HCT116 (cell line): ENCODE data around the gene C12orf75.

Experiments
- POLR2AphosphoS5 ChIP-seq: IDR thresholded peaks from 2 replicates; pipeline ENCODE4 v1.6.1; 2011; ENCODE audit warnings: mild to moderate bottlenecking, low read depth, low read length, moderate library complexity
- TCF7L2 ChIP-seq: IDR thresholded peaks from 2 replicates; pipeline ENCODE4 v1.7.0; 2011; ENCODE audit warnings: borderline replicate concordance, inconsistent platforms; ENCODE audit not compliant: insufficient read depth, insufficient read length; ENCODE audit errors: extremely low read depth

GRCh38 chr12:105384220-105384619 is 53.7 kb downstream of the C12orf75 start:
- TF ChIP-seq POLR2AphosphoS5: no peak
- no peak for TF ChIP-seq TCF7L2
